Vein endothelial cell (primary cell): ENCODE measurements around the gene KRTAP10-12. TPM values are rescaled to one million over a fixed set of nuclear protein-coding genes. Genes with fewer than 3 reads are reported as not detected.

Source experiments
- small RNA-seq: library from RNA; depleted of rRNA; stranded (forward); fragments of <200 nt; gene quantifications from one replicate; pipeline ENCODE3, GENCODE V24; 2012
- total RNA-seq: library from RNA; depleted of rRNA; stranded (reverse); fragments of >200 nt; gene quantifications from 2 replicates; pipeline ENCODE4 v1.2.3, GENCODE V29; 2012

KRTAP10-12 gene
- total RNA-seq = not detected in 2 replicates

GRCh38 chr21:44697172-44697810, at the start of gene KRTAP10-12:
Gene KRTAP10-12 (plus strand): TSS chr21:44697172. CDS start chr21:44697202, 30 bp downstream.

DNA sequence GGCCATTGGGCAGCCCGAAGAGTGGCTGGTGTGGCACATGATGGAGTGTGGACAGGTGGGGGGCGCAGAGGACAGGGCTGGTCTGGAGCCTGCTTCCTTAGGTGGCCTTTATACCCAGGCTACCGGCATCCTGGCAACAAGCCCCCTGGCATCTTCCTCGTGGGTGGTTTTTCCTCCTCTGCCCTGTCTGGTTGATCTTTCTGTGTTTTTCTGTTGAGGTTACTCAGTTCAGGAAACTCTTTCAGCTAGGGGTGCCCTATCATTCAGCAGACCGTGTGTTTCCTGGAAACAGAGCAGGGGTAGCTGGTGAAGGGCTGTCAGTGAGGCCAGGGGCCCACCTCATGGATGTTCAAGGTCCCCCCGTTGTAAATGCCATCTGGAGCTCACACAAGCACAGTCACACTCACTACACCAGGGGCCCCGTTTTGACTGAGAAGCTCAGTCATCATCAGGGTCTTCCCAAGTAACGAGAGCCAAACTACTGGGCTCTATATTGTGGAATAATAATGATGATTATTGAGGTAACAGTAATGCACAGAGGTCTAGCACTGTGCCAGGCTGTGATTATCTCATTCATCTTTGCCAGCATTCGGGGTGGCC, 42.3 kb upstream of the KRTAP10-12 start, which contains the start of gene KRTAP12-4:
TSS of gene KRTAP12-4 (minus strand) at position 84 of the 600 bp plus-strand sequence. CDS start at position 39, 45 bp downstream.

GRCh38 chr21:44657635-44658540, 39.1 kb upstream of the KRTAP10-12 start, which contains the start of gene KRTAP12-3:
Gene KRTAP12-3 (plus strand): TSS chr21:44657932. CDS start chr21:44657980, 48 bp downstream.

GRCh38 chr21:44666401-44667320, 30.3 kb upstream of the KRTAP10-12 start, which contains the start of gene KRTAP12-2:
Gene KRTAP12-2 (minus strand): TSS chr21:44666927. CDS start chr21:44666886, 41 bp downstream.

DNA sequence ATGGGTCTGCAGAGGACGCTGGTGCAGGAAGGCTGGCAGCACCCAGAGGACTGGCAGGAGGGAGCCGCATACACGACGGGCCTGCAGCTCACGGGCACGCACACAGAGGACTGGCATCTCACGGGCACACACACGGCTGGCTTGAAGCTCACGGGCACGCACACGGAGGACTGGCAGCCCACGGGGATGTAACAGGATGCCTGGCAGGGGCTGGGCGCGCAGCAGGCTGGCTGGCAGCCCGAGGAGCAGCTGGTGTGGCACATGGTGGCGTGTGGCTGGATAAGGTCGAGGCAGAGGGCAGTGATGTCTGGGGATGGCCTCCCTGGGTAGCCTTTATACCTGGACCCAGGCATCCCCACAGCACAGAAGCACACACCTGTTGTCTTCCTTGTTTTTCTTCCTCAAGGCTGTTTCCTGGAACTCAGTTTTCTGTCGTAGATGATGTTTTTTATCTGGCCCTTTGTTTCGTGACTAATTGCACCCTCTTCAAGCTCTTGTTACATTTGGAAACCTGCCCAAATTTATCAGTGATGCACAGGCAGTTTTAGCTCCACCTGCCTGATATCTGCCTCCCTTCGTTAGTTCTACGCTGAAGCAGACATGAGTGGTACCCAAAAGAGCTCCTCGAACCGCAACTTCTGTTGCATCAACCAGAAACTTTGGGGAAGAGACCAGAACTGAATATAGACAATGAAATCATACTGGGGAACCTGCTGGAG, 15.0 kb upstream of the KRTAP10-12 start, which contains the start of gene KRTAP12-1:
TSS of gene KRTAP12-1 (minus strand) at position 303 of the 719 bp plus-strand sequence. CDS start at position 263, 40 bp downstream.

GRCh38 chr21:44711327-44712202, 14.6 kb downstream of the KRTAP10-12 start, which contains the start of gene TSPEAR:
Gene TSPEAR (minus strand): TSS chr21:44711572. CDS start chr21:44711514, 58 bp downstream.

Small RNA genes lying within 50 kb of the gene (small RNA-seq; reads per million reads assigned to genes)
- not detected for gene KRTAP12-6P

Other genes starting within 250 kb of the KRTAP10-12 start
- 2.3 and 3.2 TPM in 2 replicates for gene LRRC3, start 241.7 kb upstream of the KRTAP10-12 start, total RNA-seq
- gene KRTAP10-1, start 157.0 kb upstream of the KRTAP10-12 start, total RNA-seq = not detected in 2 replicates
- gene KRTAP10-2, start 145.7 kb upstream of the KRTAP10-12 start, total RNA-seq = not detected in 2 replicates
- gene KRTAP10-3, start 138.4 kb upstream of the KRTAP10-12 start, total RNA-seq = not detected in 2 replicates
- not detected in 2 replicates for gene KRTAP10-4, start 123.4 kb upstream of the KRTAP10-12 start, total RNA-seq
- not detected in 2 replicates for gene KRTAP10-5, start 116.6 kb upstream of the KRTAP10-12 start, total RNA-seq
- not detected in 2 replicates for gene KRTAP10-6, start 104.7 kb upstream of the KRTAP10-12 start, total RNA-seq
- not detected in 2 replicates for gene KRTAP10-7, start 96.6 kb upstream of the KRTAP10-12 start, total RNA-seq
- gene KRTAP10-8, start 85.1 kb upstream of the KRTAP10-12 start, total RNA-seq = not detected in 2 replicates
- gene KRTAP10-9, start 70.1 kb upstream of the KRTAP10-12 start, total RNA-seq = not detected in 2 replicates
- gene KRTAP10-10, start 59.8 kb upstream of the KRTAP10-12 start, total RNA-seq = not detected in 2 replicates
- not detected in 2 replicates for gene KRTAP10-11, start 50.8 kb upstream of the KRTAP10-12 start, total RNA-seq
- gene KRTAP12-4, start 42.5 kb upstream of the KRTAP10-12 start, total RNA-seq = not detected in 2 replicates
- gene KRTAP12-3, start 39.2 kb upstream of the KRTAP10-12 start, total RNA-seq = not detected in 2 replicates
- not detected in 2 replicates for gene KRTAP12-2, start 30.2 kb upstream of the KRTAP10-12 start, total RNA-seq
- not detected in 2 replicates for gene KRTAP12-1, start 15.0 kb upstream of the KRTAP10-12 start, total RNA-seq
- gene TSPEAR, start 14.4 kb downstream of the KRTAP10-12 start, total RNA-seq = not detected in 2 replicates
- gene UBE2G2, start 104.6 kb downstream of the KRTAP10-12 start, total RNA-seq = 105 and 121 TPM in 2 replicates
- 96.0 and 96.6 TPM in 2 replicates for gene SUMO3, start 120.9 kb downstream of the KRTAP10-12 start, total RNA-seq
- gene PTTG1IP, start 176.5 kb downstream of the KRTAP10-12 start, total RNA-seq = 382 and 467 TPM in 2 replicates
- 0.33 and 0.48 TPM in 2 replicates for gene ITGB2, start 223.7 kb downstream of the KRTAP10-12 start, total RNA-seq
- 21.6 and 22.2 TPM in 2 replicates for gene SLX9, start 242.9 kb downstream of the KRTAP10-12 start, total RNA-seq